UCSD-AML1 (cell line): ENCODE results near the gene SKAP2.
A peak's percentile ranks its signal among the peaks of the same experiment; 100 is the strongest.

Source experiments
- DNase-seq: peaks from one replicate; lab custom pipeline; 2025; ENCODE audit not compliant: unreplicated experiment; lab: John Stamatoyannopoulos, UW

SKAP2 gene

GRCh38 chr7:26698194-26698593, 166.2 kb downstream of the SKAP2 start:
- no peak for DNase-seq

GRCh38 chr7:26696978-26697377, 167.4 kb downstream of the SKAP2 start:
- DNase-seq: no peak

GRCh38 chr7:26696161-26696560, 168.2 kb downstream of the SKAP2 start:
- DNase-seq: no peak

- DNase-seq: no peak
These were observed 169.7 kb downstream of the SKAP2 start for GRCh38 chr7:26694713-26695112.

- DNase-seq: no peak
These were observed 170.2 kb downstream of the SKAP2 start for GRCh38 chr7:26694141-26694540.

GRCh38 chr7:26691886-26692285, 172.5 kb downstream of the SKAP2 start:
- peak; percentile 12 for DNase-seq

- DNase-seq: peak; percentile 12
These were observed 173.0 kb downstream of the SKAP2 start for GRCh38 chr7:26691406-26691805.

GRCh38 chr7:26690135-26690805, 174.1 kb downstream of the SKAP2 start:
- DNase-seq: no peak

- DNase-seq: peak; percentile 21
These were observed 175.4 kb downstream of the SKAP2 start for GRCh38 chr7:26688936-26689506.

GRCh38 chr7:26688388-26688787, 176.0 kb downstream of the SKAP2 start:
- DNase-seq: no peak

- no peak for DNase-seq
These were observed 177.4 kb downstream of the SKAP2 start for GRCh38 chr7:26687032-26687431.

GRCh38 chr7:26686448-26686981, 177.9 kb downstream of the SKAP2 start:
- peak; percentile 10 for DNase-seq

- DNase-seq: no peak
These were observed 178.8 kb downstream of the SKAP2 start for GRCh38 chr7:26685606-26686005.

GRCh38 chr7:26684447-26684846, 179.9 kb downstream of the SKAP2 start:
- no peak for DNase-seq

- no peak for DNase-seq
These were observed 181.1 kb downstream of the SKAP2 start for GRCh38 chr7:26683277-26683676.

- DNase-seq: no peak
These were observed 182.5 kb downstream of the SKAP2 start for GRCh38 chr7:26681819-26682418.

- no peak for DNase-seq
These were observed 183.8 kb downstream of the SKAP2 start for GRCh38 chr7:26680587-26680986.

- no peak for DNase-seq
These were observed 189.1 kb downstream of the SKAP2 start for GRCh38 chr7:26675143-26675887.

GRCh38 chr7:26673858-26674257, 190.5 kb downstream of the SKAP2 start:
- no peak for DNase-seq

GRCh38 chr7:26673271-26673670, 191.1 kb downstream of the SKAP2 start:
- DNase-seq: no peak

- DNase-seq: no peak
These were observed 193.5 kb downstream of the SKAP2 start for GRCh38 chr7:26670841-26671240.

- DNase-seq: no peak
These were observed 194.1 kb downstream of the SKAP2 start for GRCh38 chr7:26670290-26670689.
